Measurements from ENCODE around the gene LNX1.
"Not testable (repeated sequence)": the region's sequence is repeated elsewhere in the genome, so short reads cannot be mapped to it uniquely, and the experiment has no call there.

The LNX1 gene

GRCh38 chr4:53432528-53433424 lies 158.5 kb downstream of the LNX1 start:
- peaks cover 52% of the 10 kb centered on the region for H3K36me3 ChIP-seq (ENCODE audit: insufficient read depth, low read length)
- no peaks in the 10 kb centered on the region for H3K27me3 ChIP-seq (ENCODE audit: insufficient read depth, low read length)
- no peaks in the 10 kb centered on the region for H3K4me1 ChIP-seq (ENCODE audit: insufficient read depth, low read length)
- H3K9me3 ChIP-seq (ENCODE audit: low read length), result peaks cover 1% of the 10 kb centered on the region
- no peak overlapping the region for H3K4me3 ChIP-seq (ENCODE audit: low read length)
- no peak overlapping the region for H2AFZ ChIP-seq (ENCODE audit: low read depth, low read length)

GRCh38 chr4:53431052-53431451 lies 160.2 kb downstream of the LNX1 start:
- Histone ChIP-seq H3K9me3 (ENCODE audit: low read length) (no peaks in the 10 kb centered on the region), H3K4me3 (ENCODE audit: low read length) (no peak overlapping the region), H3K4me1 (ENCODE audit: insufficient read depth, low read length) (no peaks in the 10 kb centered on the region), H2AFZ (ENCODE audit: low read depth, low read length) (no peak overlapping the region), H3K36me3 (ENCODE audit: insufficient read depth, low read length) (peaks cover 60% of the 10 kb centered on the region), H3K27me3 (ENCODE audit: insufficient read depth, low read length) (no peaks in the 10 kb centered on the region)

- no peak overlapping the region for H2AFZ ChIP-seq (ENCODE audit: low read depth, low read length)
- H3K9me3 ChIP-seq (ENCODE audit: low read length), result no peaks in the 10 kb centered on the region
- no peaks in the 10 kb centered on the region for H3K27me3 ChIP-seq (ENCODE audit: insufficient read depth, low read length)
- no peak overlapping the region for H3K4me3 ChIP-seq (ENCODE audit: low read length)
- peaks cover 45% of the 10 kb centered on the region for H3K36me3 ChIP-seq (ENCODE audit: insufficient read depth, low read length)
- H3K4me1 ChIP-seq (ENCODE audit: insufficient read depth, low read length), result no peaks in the 10 kb centered on the region
Measured at GRCh38 chr4:53427366-53427765, 163.9 kb downstream of the LNX1 start.

GRCh38 chr4:53424280-53424679 lies 167.0 kb downstream of the LNX1 start:
- H3K36me3 ChIP-seq (ENCODE audit: insufficient read depth, low read length), result peaks cover 30% of the 10 kb centered on the region
- H3K9me3 ChIP-seq (ENCODE audit: low read length), result no peaks in the 10 kb centered on the region

GRCh38 chr4:53422367-53422766 lies 168.9 kb downstream of the LNX1 start:
- Histone ChIP-seq H3K4me1 (ENCODE audit: insufficient read depth, low read length) (no peaks in the 10 kb centered on the region), H3K9me3 (ENCODE audit: low read length) (no peaks in the 10 kb centered on the region), H3K27me3 (ENCODE audit: insufficient read depth, low read length) (no peaks in the 10 kb centered on the region), H3K36me3 (ENCODE audit: insufficient read depth, low read length) (peaks cover 13% of the 10 kb centered on the region), H3K4me3 (ENCODE audit: low read length) (no peak overlapping the region), H2AFZ (ENCODE audit: low read depth, low read length) (no peak overlapping the region)

More at GRCh38 chr4:53424280-53424679, 167.0 kb downstream of the LNX1 start:
- no peaks in the 10 kb centered on the region for H3K27me3 ChIP-seq (ENCODE audit: insufficient read depth, low read length)
- no peaks in the 10 kb centered on the region for H3K4me1 ChIP-seq (ENCODE audit: insufficient read depth, low read length)
- H2AFZ ChIP-seq (ENCODE audit: low read depth, low read length), result no peak overlapping the region
- H3K4me3 ChIP-seq (ENCODE audit: low read length), result no peak overlapping the region

GRCh38 chr4:53421791-53422190 lies 169.5 kb downstream of the LNX1 start:
- no peak overlapping the region for H3K4me3 ChIP-seq (ENCODE audit: low read length)
- no peaks in the 10 kb centered on the region for H3K9me3 ChIP-seq (ENCODE audit: low read length)
- H2AFZ ChIP-seq (ENCODE audit: low read depth, low read length), result no peak overlapping the region
- H3K36me3 ChIP-seq (ENCODE audit: insufficient read depth, low read length), result peaks cover 7% of the 10 kb centered on the region
- no peaks in the 10 kb centered on the region for H3K27me3 ChIP-seq (ENCODE audit: insufficient read depth, low read length)
- no peaks in the 10 kb centered on the region for H3K4me1 ChIP-seq (ENCODE audit: insufficient read depth, low read length)

- no peaks in the 10 kb centered on the region for H3K27me3 ChIP-seq (ENCODE audit: insufficient read depth, low read length)
- H2AFZ ChIP-seq (ENCODE audit: low read depth, low read length), result no peak overlapping the region
- H3K4me3 ChIP-seq (ENCODE audit: low read length), result no peak overlapping the region
- no peaks in the 10 kb centered on the region for H3K4me1 ChIP-seq (ENCODE audit: insufficient read depth, low read length)
- no peaks in the 10 kb centered on the region for H3K9me3 ChIP-seq (ENCODE audit: low read length)
- peaks cover 2% of the 10 kb centered on the region for H3K36me3 ChIP-seq (ENCODE audit: insufficient read depth, low read length)
Measured at GRCh38 chr4:53419208-53419607, 172.1 kb downstream of the LNX1 start.

GRCh38 chr4:53409479-53409878 lies 181.8 kb downstream of the LNX1 start:
- not testable (repeated sequence) for H3K36me3 ChIP-seq (ENCODE audit: insufficient read depth, low read length); H2AFZ ChIP-seq (ENCODE audit: low read depth, low read length); H3K4me3 ChIP-seq (ENCODE audit: low read length); H3K9me3 ChIP-seq (ENCODE audit: low read length); H3K27me3 ChIP-seq (ENCODE audit: insufficient read depth, low read length); H3K4me1 ChIP-seq (ENCODE audit: insufficient read depth, low read length)
